OCI-LY1 (cell line): ENCODE data around the gene GATAD2A.
A peak's percentile ranks its signal among the peaks of the same experiment; 100 is the strongest.

ENCODE experiments used
- H2AFZ ChIP-seq: fragments of 200-600 bp; sonication (generic), shearing (Covaris generic); 2 replicates; pipeline ENCODE4 v1.6.0; 2014; ENCODE audit warnings: antibody characterized with exemption, mild to moderate bottlenecking, low read length
- H3F3A ChIP-seq: fragments of 200-600 bp; sonication (generic), shearing (Covaris generic); 2 replicates; pipeline ENCODE4 v1.6.0; 2014; ENCODE audit warnings: mild to moderate bottlenecking, antibody characterized with exemption, low read length, moderate library complexity; ENCODE audit not compliant: insufficient read depth
- H3K27ac ChIP-seq: fragments of 200-600 bp; sonication (generic); 2 replicates; pipeline ENCODE4 v1.5.1; 2014; ENCODE audit warnings: low read length, mixed run types, mild to moderate bottlenecking, low read depth; ENCODE audit not compliant: poor library complexity, severe bottlenecking
- H3K27me3 ChIP-seq: fragments of 200-600 bp; sonication (generic); 2 replicates; pipeline ENCODE4 v1.6.0; 2014; ENCODE audit warnings: antibody characterized with exemption, mild to moderate bottlenecking, low read length, moderate library complexity; ENCODE audit not compliant: insufficient read depth
- H3K36me3 ChIP-seq: fragments of 200-600 bp; sonication (generic); 2 replicates; pipeline ENCODE4 v1.6.1; 2014; ENCODE audit warnings: mild to moderate bottlenecking, antibody characterized with exemption, low read length, moderate library complexity, mixed read lengths; ENCODE audit not compliant: insufficient read depth
- H3K4me1 ChIP-seq: fragments of 200-600 bp; sonication (generic); 2 replicates; pipeline ENCODE4 v1.5.1; 2014; ENCODE audit warnings: mild to moderate bottlenecking, low read length, moderate library complexity; ENCODE audit not compliant: insufficient read depth, severe bottlenecking
- H3K4me2 ChIP-seq: fragments of 200-600 bp; sonication (generic), shearing (Covaris generic); 2 replicates; pipeline ENCODE4 v1.6.1; 2014; ENCODE audit warnings: low read length
- H3K4me3 ChIP-seq: fragments of 200-600 bp; sonication (generic); 2 replicates; pipeline ENCODE4 v1.5.1; 2014; ENCODE audit warnings: low read length, low read depth, mild to moderate bottlenecking, mixed read lengths; ENCODE audit not compliant: poor library complexity, severe bottlenecking
- H3K79me2 ChIP-seq: fragments of 200-600 bp; shearing (Covaris generic); 2 replicates; pipeline ENCODE4 v1.6.1; 2016; ENCODE audit warnings: mixed run types, low read length, mixed read lengths; ENCODE audit not compliant: insufficient read depth
- H3K9ac ChIP-seq: fragments of 200-600 bp; sonication (generic), shearing (Covaris generic); 2 replicates; pipeline ENCODE4 v1.6.1; 2014; ENCODE audit warnings: mild to moderate bottlenecking, low read length, mixed read lengths
- H3K9me2 ChIP-seq: fragments of 200-600 bp; sonication (generic), shearing (Covaris generic); 2 replicates; pipeline ENCODE4 v1.6.1; 2014; ENCODE audit warnings: low read depth, mild to moderate bottlenecking, low read length, mixed read lengths
- H3K9me3 ChIP-seq: fragments of 200-600 bp; shearing (Covaris generic); 2 replicates; pipeline ENCODE4 v1.6.1; 2014; ENCODE audit warnings: low read length, mixed read lengths
- H4K20me1 ChIP-seq: fragments of 200-600 bp; sonication (generic), shearing (Covaris generic); 2 replicates; pipeline ENCODE4 v1.6.0; 2016; ENCODE audit warnings: mild to moderate bottlenecking, low read length; ENCODE audit not compliant: insufficient read depth
- CTCF ChIP-seq: fragments of 200-600 bp; sonication (generic), shearing (Covaris generic); IDR thresholded peaks from 2 replicates; pipeline ENCODE4 v1.5.1; 2017; ENCODE audit warnings: mild to moderate bottlenecking, antibody characterized with exemption, low read length, moderate library complexity, mixed read lengths
- EZH2 ChIP-seq: fragments of 200-600 bp; sonication (generic), shearing (Covaris generic); IDR thresholded peaks from 2 replicates; pipeline ENCODE4 v1.8.0; 2017; ENCODE audit warnings: borderline replicate concordance, mixed run types, mild to moderate bottlenecking, antibody characterized with exemption, low read length, moderate library complexity, mixed read lengths

The GATAD2A gene

DNA sequence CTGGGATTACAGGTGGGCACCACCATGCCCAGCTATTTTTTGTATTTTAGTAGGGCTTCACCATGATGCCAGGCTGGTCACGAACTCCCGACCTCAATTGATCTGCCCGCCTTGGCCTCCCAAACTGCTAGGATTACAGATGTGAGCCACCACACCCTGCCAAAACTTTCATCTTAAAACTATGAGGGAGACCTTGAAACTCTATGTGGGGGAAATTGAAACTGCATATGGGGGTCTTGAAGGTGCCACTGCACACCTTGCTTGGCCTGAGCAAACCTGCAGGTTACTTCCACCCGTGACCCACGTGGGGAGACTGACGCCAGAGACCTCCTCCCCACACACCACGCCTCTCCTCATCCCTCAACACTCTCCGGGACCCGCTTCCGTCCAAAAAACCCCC lies 148.2 kb downstream of the GATAD2A start:
- no peaks in the 10 kb centered on the region for H4K20me1 ChIP-seq
- H3K36me3 ChIP-seq, result no peaks in the 10 kb centered on the region
- H3K9me3 ChIP-seq, result no peaks in the 10 kb centered on the region
- H3K27ac ChIP-seq, result no peak overlapping the region
- no peak for TF ChIP-seq CTCF
- TF ChIP-seq EZH2, result no peak
- H3K9me2 ChIP-seq, result no peaks in the 10 kb centered on the region
- H3F3A ChIP-seq, result no peaks in the 10 kb centered on the region
- no peak overlapping the region for H3K9ac ChIP-seq
- H3K79me2 ChIP-seq, result no peaks in the 10 kb centered on the region
- H2AFZ ChIP-seq, result no peak overlapping the region
- H3K4me1 ChIP-seq, result no peaks in the 10 kb centered on the region
- no peak overlapping the region for H3K4me3 ChIP-seq
- H3K4me2 ChIP-seq, result no peak overlapping the region
- 0 out of 2 replicates have a peak, but pooled peaks cover 4% of the 10 kb centered on the region for H3K27me3 ChIP-seq

GRCh38 chr19:19554074-19555023 lies 148.9 kb downstream of the GATAD2A start:
- Histone ChIP-seq H3K36me3 (no peaks in the 10 kb centered on the region), H3K27me3 (0 out of 2 replicates have a peak, but pooled peaks cover 4% of the 10 kb centered on the region), H3K9me2 (no peaks in the 10 kb centered on the region), H3F3A (no peaks in the 10 kb centered on the region), H4K20me1 (no peaks in the 10 kb centered on the region), H3K9me3 (no peaks in the 10 kb centered on the region), H3K9ac (no peak overlapping the region), H2AFZ (no peak overlapping the region), H3K4me3 (no peak overlapping the region), H3K27ac (no peak overlapping the region), H3K4me1 (no peaks in the 10 kb centered on the region), H3K4me2 (no peak overlapping the region), H3K79me2 (no peaks in the 10 kb centered on the region)
- no peak for TF ChIP-seq EZH2
- peak; percentile 75 for TF ChIP-seq CTCF

- Histone ChIP-seq H2AFZ (no peak overlapping the region), H3F3A (no peaks in the 10 kb centered on the region), H3K79me2 (no peaks in the 10 kb centered on the region), H3K9ac (no peak overlapping the region), H3K4me3 (no peak overlapping the region), H3K27me3 (no peaks in the 10 kb centered on the region), H3K27ac (no peak overlapping the region), H4K20me1 (no peaks in the 10 kb centered on the region), H3K9me2 (no peaks in the 10 kb centered on the region), H3K4me2 (no peak overlapping the region), H3K36me3 (no peaks in the 10 kb centered on the region), H3K4me1 (no peaks in the 10 kb centered on the region), H3K9me3 (no peaks in the 10 kb centered on the region)
- TF ChIP-seq CTCF (no peak), EZH2 (no peak)
Observed at GRCh38 chr19:19558055-19558454, 152.6 kb downstream of the GATAD2A start.
